VCaP (cell line): ENCODE data around the gene ADIPOR2.

Source experiments
- H3K27ac ChIP-seq: fragments of 450-650 bp; 2 replicates; pipeline ENCODE4 v1.5.1; 2017
- TF ChIP-seq, protein P1 (sequence below): fragments of 450-650 bp; conservative IDR thresholded peaks from 2 replicates; pipeline ENCODE4 v1.5.1; 2017; ENCODE audit warnings: mild to moderate bottlenecking, moderate library complexity

ADIPOR2 gene

DNA sequence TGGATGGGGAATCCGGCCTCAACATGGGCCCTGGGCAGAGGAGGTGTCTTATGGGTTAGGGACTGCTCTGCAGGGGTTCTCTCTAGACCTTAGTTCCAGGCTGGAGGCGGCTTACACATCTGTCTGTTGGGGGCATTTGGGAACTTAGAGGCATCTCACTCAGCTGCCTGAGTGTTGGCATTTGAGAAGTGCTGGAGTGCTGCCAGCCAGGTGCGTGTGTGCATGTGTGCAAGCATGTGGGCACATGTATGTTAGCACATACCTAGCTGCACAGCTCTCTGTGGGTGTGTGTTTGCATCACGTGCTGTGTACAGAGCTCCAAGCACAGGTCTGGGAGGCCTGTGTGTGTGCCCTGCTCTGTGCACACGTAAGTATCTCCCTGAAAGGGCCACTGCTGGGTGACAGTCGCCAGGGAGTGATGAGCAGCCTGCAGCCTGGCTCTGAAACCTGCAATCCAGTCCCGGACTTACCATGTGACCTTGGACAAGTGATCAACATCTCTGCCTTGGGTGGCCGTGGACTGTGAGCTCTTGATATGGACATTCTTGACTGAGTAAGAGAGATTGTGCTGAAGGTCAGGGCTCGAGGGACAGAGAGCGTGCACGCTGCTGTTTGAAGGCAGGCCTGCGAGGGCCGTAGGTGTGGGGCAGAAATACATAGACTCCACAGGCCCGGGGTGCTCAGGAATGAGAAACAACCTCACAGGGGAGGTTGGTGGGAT, 134.7 kb downstream of the ADIPOR2 start:
- H3K27ac ChIP-seq: no peak overlapping the region

DNA sequence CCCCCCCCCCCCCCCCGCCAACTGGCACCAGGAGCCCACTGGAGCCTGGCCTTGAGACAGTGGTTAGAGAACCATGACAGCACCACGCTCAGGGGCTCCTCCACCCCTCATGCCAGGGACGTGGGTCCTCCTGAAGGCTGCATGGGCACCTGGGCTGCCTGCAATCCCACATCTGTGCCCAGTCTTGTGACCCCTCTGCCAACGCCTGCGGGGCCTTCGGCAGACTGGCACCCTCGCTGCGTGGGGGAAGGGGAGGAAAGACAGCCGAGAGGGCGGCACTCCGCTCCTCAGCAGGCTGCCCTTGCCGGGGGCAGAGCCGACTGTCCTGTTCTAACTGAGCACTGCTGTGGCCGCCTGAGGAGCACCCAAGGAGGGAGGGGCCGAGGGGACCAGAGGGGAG, 135.5 kb downstream of the ADIPOR2 start:
- TF ChIP-seq, protein P1, sequence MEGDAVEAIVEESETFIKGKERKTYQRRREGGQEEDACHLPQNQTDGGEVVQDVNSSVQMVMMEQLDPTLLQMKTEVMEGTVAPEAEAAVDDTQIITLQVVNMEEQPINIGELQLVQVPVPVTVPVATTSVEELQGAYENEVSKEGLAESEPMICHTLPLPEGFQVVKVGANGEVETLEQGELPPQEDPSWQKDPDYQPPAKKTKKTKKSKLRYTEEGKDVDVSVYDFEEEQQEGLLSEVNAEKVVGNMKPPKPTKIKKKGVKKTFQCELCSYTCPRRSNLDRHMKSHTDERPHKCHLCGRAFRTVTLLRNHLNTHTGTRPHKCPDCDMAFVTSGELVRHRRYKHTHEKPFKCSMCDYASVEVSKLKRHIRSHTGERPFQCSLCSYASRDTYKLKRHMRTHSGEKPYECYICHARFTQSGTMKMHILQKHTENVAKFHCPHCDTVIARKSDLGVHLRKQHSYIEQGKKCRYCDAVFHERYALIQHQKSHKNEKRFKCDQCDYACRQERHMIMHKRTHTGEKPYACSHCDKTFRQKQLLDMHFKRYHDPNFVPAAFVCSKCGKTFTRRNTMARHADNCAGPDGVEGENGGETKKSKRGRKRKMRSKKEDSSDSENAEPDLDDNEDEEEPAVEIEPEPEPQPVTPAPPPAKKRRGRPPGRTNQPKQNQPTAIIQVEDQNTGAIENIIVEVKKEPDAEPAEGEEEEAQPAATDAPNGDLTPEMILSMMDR: no peak
- H3K27ac ChIP-seq: no peak overlapping the region; the same call in 1 of the 2 replicates

More for the DNA sequence above, 134.7 kb downstream of the ADIPOR2 start:
- TF ChIP-seq, protein P1: no peak

DNA sequence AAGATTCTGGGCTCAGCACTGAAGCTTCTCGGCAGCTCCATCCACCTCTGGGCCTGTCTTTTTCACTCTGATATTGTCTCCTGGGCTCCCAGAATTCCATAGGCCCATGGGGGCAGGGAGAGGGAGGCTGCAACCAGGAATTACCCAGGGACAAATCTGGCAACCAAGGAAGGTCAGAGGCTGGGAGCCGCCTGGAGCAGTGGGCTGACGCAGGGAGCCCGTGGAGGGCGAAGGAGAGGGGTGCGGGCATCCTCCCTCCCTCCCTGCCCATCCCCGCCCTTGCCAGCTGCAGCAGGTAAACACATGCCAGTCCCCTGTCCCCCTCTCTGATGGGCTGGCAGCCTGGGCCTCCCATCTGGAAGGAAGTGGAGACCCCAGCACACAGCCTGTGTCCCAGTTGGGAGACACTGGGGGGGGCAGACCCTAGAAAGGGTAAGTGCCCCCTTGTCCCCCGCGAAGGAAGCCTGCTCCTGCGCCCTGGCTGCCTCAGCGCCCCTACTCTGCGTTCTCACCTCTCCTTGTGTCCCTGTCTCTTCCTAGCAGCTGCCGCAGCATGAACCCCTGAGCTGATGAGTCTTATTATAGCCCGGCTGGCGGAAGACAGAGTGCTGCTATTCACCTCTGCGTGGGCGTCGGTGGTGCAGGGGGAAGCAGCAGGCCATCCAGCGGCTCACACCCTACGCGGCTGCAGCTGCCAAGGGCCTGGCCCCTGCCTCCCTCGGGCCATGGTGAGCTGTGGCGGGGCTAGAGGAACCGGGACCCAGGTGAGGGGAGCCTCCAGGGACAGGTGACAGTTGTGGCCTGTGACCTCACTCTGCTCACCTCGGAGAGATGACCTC, 136.2 kb downstream of the ADIPOR2 start:
- TF ChIP-seq, protein P1: no peak
- peak overlapping the region; percentile 98; the same call in 1 of the 2 replicates for H3K27ac ChIP-seq

DNA sequence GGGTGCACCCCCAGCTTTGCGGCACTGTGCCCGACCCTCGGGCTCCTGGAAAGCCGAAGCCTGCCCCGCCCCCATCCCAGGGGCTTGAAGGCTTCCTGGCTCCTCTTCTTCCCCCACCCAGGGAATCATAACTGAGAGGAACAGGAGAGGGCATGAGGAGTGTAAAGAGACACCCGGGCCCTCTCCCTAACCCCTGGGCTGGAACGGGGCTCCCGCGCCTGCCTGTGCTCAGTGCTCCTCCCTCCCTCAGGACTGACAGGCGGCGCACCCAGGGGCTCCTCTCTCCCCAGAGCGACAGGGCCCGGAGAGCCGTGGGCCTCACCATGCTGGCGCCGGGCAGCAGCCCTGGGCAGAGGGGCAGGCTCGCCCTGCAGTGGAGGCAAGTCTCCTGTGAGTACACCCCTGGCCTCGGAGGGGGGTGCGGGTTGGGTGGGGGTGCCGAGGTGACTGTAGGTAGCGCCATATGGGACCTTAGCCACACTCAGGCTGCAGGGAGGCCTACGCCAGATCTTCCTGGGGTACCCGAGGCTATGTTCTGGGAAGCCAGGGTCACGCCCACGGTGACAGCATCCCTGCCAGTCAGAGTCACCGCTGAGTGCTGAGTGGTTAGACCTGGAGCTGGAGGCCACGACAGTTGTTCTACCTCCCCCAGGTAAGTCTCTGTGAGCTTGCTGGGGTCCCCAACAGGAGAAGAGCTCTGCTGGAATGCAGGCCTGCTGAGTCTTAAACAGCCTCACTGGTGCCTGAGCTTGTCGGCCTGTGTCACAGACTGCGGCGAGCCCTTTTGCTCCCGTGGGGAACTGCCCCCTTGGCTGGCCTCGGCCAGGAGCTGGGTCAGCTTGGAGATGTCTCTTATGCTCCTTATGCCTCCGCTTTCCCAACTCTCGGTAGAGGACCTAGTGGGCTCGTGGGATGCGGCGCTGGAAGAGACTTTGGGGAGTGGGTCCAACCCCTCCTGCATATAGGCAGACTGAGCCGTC, 137.2 kb downstream of the ADIPOR2 start:
- TF ChIP-seq, protein P1: no peak

DNA sequence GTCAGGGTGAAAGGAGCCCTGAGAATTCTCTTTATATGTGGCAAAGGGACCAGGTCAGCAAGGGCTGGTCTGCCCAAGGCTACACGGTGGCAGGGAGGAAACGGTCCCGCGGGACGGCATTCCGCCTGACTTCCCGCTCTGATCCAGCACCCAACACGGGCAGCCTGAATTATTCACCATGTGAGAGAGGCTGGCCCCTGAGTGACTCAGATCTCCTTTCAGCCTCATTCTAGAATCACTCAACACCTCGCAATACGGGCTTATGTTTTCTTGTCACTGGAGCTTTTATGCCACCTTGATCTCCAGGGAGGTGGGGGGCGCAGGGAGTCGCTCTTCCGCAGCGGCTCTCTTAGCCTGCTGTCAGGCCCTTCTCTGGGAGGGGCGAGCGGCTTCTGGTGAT, 138.0 kb downstream of the ADIPOR2 start:
- TF ChIP-seq, protein P1: no peak
- peak overlapping the region; percentile 98 for H3K27ac ChIP-seq

More for the DNA sequence above, 137.2 kb downstream of the ADIPOR2 start:
- peak overlapping the region; percentile 98 for H3K27ac ChIP-seq

DNA sequence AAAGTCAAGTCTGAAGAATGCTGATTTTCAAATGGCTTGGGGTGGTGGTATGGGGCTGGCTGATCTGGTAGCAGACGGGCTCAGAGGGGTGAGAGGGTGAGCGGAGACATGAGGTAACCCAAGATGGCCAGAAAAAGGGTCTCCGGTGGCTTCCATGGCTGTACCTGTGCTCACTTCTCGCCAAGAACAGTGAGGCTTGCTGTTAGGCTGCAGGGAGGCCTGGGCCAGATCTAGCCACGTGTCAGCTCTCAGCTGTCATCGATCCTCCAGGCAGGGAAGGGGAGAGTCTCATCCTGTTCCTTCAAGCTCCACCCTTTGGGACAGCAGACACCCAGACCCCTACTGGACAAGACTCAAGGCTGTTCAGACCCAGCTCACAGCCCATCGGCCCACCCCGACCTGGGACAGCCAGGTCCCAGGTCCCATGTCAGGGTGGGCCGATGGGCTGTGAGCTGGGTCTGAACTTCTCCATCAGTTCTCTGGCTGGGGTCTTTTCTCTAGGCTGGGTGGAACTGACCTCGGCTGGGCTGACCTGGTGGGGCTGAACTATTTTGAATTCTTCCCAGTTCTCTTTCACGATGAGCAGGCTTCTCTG, 138.5 kb downstream of the ADIPOR2 start:
- peak overlapping the region; percentile 98 for H3K27ac ChIP-seq
- TF ChIP-seq, protein P1: no peak
